NCI-H1105 treated with DMSO at 0.1 percent for 48 hours (cell line): ENCODE data around the gene MCCC1.
"Not testable (repeated sequence)": the region's sequence is repeated elsewhere in the genome, so short reads cannot be mapped to it uniquely, and the experiment has no call there.

Experiments used
- DNase-seq: peaks from one replicate; lab custom pipeline; 2025; lab: John Stamatoyannopoulos, UW

Gene MCCC1

DNA sequence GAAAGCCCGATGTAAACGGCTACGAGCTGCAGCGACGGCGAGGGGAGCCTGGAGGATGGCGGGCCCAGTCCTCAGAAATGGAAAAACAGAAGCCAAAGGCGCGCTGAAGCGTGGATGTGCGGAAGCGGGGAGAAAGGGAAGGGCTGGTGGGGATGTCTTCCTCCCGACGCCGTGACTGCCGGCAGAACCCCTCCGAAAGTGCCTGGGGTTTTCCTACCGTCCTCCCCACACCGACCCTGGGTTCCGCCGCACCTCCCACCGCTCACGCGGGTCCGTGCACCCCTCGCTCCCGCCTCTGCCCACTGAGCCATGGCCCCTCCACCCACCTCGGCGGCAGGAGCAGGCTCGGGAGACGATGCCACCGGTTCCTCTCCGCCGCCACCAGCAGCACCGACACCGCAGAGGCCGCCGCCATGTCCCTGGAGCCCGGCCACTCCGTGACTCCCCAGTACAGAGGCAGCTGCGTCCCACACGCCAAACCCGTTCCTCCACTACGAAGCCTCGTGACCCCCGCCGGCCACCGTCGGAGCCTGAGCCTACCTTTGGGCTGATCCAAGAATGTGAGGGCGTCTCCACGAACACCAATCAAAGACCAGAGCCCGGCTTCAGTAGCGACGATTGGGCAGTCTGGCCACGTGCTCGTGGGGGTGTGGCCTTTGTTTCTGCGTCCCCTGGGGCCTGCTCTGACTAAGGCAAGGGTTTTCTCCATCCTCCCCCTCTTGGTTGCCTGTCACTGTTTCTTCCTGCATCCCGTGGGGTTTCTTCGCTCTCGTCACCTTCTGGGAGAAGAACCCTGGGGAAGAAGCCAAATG is at the start of gene MCCC1:
TSS of gene MCCC1 (minus strand) at position 471 of the 812 bp plus-strand sequence. CDS start at position 415, 56 bp downstream.
- peak; percentile 100 for DNase-seq

GRCh38 chr3:183148056-183148455 is 48.8 kb upstream of the MCCC1 start:
- DNase-seq: no peak

GRCh38 chr3:183144363-183144762 is 45.1 kb upstream of the MCCC1 start:
- DNase-seq: no peak

- no peak for DNase-seq
These were observed 42.9 kb upstream of the MCCC1 start for GRCh38 chr3:183142199-183142598.

DNA sequence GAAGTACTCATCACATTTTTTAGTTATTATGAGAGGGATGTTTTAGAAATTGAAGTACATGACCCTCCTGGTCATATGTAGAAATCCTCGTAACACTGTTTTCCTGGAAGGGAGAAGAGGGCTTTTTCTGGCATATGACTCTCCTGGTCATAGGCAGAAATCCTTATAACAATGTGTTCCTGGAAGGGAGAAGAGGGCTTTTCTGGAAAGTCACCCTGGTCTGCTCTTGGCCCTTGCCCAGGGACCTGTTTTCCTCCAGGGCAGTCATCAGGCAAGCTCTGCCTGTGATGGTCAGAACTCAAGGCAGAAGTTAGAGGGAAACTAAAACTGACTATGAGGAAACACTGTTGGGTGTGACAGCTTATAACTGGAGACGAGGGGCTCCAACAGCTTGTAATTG is 35.5 kb upstream of the MCCC1 start:
- DNase-seq: no peak

- DNase-seq: no peak
These were observed 33.1 kb upstream of the MCCC1 start for GRCh38 chr3:183132409-183132808.

- DNase-seq: no peak
These were observed 32.4 kb upstream of the MCCC1 start for GRCh38 chr3:183131735-183132134.

- no peak for DNase-seq
These were observed 32.0 kb upstream of the MCCC1 start for GRCh38 chr3:183131186-183131725.

DNA sequence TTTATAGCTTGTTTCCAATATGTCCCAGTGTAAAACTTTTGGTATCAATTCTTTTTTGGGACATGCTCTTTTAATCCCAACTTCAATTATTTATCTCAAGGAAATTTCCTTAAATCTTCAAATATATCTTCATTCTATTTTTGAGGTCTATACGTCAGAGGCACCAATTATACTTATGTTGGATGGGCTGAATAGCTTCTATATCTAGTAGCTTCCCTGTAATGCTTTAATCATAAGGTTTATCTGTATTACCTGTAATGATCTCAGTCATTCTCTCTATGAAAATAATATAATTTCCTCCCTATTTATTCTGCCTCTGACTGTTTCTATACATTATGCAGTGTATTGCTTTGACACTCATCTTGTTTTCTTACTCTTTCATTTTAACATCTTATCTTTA is 29.9 kb upstream of the MCCC1 start:
- no peak for DNase-seq

- DNase-seq: no peak
These were observed 29.4 kb upstream of the MCCC1 start for GRCh38 chr3:183128709-183129108.

GRCh38 chr3:183123891-183124290 is 24.6 kb upstream of the MCCC1 start:
- no peak for DNase-seq

DNA sequence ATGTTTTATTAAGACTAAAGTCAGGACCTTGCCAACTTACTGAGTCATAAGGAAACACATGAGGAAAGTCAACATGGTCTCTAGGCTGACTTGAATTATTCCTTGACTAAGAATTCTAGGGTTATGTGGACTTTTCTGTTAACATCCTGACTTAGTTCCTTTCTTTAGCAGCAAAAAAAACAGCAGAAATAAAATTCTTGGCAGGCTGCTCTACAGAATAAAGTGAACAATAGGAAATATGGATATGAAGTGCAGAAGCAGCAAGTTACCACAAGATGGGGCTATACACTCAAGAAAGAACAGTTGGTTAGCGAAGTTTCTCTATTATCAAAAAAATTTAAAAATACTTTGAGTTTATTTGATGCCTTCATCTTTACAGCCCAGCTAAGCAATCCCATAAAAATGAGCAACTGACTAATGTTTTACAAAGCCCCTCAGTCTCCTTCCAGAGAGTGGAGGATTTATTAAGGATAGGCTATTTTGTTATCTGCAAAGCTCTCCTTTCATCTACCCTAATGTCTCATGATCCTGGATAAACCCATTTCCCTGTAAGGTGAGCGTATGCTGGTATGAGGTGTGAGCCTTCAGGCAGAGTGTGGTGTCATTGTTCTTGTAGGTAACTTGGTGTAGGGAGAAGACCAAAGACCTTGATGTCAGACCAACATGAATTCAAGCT is 23.1 kb upstream of the MCCC1 start:
- peak; percentile 90 for DNase-seq

DNA sequence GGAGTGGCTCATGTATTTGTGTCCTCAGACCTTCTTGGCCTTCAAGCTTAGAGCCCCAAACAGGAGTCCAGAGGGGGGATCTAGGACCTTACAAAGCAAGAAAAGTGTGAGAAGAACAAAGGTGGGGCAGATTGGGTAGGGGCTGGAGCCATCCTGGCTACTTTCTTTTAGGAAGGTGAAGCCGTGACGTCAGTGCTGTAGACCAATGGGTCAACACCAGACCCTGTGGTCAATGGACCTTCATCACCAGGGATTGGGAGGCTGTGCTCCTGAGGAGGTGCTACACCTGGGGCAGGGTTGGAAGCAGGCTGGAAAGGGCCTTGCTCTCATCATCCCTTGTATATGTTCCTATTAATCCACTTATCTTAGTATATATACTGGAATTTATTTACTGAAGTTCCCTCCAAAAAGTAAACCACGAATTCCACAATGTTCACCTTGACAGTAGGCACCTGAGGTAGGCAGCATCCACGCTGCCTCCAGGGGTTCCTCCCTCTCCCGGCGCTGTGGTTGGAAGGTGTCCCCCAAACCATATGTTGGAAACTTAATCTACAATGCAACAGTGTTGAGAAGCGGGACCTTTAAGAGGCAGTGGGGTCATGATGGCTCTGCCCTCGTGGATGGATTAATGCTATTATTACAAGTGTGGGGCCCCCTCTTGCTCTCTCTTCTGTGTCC is 21.4 kb upstream of the MCCC1 start:
- no peak for DNase-seq

GRCh38 chr3:183117056-183117455 is 17.8 kb upstream of the MCCC1 start:
- DNase-seq: peak; percentile 70

DNA sequence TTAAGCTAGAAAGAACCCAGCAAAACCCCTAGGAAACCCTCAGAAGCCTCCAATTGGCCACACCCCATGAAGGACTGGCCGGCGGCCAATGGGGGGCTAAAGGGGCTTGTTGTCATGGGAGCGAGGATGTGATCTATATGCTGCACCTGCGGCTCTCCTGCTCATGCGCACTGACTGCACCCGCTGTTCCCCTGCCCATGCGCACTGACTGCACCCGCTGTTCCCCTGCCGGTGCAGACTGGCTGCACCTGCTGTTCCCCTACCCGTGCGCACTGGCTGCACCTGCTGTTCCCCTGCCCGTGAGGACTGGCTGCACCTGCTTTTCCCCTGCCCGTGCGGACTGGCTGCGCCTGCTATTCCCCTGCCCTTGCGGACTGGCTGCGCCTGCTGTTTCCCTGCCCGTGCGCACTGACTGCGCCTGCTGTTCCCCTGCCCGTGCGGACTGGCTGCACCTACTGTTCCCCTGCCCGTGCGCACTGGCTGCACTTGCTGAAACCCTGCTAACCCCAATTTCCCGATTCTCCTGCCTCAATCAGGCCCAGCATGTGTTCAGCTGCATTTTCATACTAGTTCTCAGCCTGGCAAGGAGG is 16.8 kb upstream of the MCCC1 start:
- DNase-seq: peak; percentile 100

DNA sequence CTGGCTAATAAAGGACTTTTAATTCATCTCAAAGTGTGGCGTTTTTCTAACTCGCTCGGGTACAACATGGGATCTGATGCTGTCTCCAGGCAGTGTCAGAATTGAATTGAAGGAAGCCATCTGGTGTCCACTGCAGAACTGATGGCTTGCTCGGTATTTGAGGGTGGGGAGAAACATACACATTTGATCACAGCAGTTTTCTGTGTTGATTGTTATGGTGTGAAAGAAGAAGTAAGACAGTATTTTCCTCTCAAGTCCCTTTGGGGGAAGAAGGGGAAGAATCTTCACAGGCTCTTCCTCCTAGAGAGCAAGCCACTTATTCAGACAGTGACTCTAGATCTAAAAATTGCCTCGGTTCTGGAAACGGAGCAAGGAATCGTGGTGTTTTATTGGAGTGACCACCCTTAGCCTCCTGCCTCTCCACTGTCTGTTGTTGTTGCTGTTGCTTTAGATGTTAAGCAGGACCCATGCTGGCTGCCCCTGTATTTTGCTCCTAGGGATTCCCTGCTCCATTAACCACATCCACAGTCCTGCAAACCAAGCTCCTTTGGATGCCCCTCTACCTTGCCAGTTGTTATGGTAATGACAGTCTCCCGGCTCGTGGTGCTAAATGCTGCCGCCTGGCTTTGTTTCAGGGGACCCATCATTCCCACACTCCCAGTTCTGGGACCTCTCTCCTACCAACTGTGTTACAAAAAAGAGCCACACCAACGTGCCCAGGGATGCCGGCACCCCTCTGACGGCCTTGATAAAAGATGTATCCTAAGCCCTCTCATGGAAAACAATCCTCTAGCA is 15.3 kb upstream of the MCCC1 start:
- DNase-seq: peak; percentile 62

DNA sequence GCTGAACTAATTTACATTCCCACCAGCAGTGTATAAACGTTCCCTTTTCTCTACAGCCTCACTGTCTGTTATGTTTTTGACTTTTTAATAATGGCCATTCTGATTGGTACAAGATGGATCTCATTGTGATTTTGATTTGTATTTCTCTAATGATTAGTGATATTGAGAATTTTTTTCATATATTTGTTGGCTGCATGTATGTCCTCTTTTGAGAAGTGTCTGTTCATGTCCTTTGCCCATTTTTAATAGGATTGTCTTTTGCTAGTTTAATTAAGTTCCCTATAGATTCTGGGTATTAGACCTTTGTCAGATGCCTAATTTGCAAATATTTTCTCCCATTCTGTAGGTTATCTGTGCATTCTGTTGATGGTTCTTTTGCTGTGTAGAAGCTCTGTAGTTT is 10.6 kb upstream of the MCCC1 start:
- DNase-seq: not testable (repeated sequence)

GRCh38 chr3:183108470-183108869 is 9.2 kb upstream of the MCCC1 start:
- DNase-seq: no peak

DNA sequence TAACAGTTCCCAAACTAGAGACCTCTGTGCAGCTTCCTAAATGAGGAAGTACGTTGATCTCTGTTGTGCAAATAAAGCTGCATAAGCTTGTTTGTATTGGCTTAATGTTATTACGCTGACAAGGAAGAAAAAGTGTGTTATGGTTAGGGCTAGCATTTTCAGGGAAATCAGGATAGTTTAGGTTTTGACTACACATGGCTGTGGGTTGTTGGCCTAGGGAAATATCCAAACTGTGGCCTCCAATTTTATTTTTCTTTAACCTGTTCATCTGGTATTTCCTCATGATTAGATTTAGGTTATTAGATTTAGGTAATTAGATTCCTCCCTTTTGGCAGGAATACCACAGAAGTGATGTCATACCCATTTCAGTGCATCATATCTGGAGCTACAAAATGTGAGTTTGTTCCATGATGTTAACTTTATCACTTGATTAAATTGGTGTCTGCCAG is 8.7 kb upstream of the MCCC1 start:
- no peak for DNase-seq

GRCh38 chr3:183107372-183107771 is 8.1 kb upstream of the MCCC1 start:
- DNase-seq: not testable (repeated sequence)

DNA sequence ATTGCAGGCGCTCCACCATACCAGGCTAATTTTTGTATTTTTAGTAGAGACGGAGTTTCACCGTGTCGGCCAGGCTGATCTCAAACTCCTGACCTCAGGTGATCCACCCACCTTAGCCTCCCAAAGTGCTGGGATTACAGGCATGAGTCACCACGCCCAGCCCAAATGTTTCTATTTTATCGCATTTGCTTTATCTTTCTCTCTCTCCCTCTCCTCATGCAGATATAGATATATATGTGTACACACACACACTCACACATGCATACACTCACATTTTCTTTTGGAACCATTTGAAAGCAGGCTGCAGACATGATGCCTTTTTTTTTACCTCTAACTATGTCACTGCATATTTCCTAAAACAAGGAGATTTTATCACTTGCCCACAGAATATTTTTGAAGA is 7.3 kb upstream of the MCCC1 start:
- no peak for DNase-seq
